Activated T-cell treated with anti-CD3 and anti-CD28 coated beads, Interleukin-2, amount 50 U/mL, for 1 hour (primary cell): ENCODE results near the gene ZNF804B.

Source experiments
- DNase-seq: peaks from one replicate; pipeline ENCODE4 v3.0.0-alpha.2; 2020

The ZNF804B gene

DNA sequence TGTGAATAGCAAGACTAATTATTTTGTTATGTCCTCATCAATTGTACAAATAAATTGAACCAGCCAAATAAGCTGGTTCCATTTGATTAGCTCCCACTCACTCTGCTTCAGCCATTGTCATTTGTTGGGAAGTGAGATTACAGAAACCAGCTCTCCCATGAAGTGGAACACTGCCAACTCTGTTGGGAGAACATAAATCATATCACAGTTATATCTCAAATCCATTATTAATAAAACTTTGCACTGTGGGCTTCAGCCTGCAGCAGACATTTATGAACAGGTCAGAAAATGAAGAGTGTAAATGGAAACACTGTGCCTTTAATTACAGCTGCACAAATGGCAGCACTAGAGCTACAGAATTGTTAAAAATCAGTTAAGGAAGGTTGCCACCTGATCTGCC, 82.7 kb downstream of the ZNF804B start:
- no peak for DNase-seq

DNA sequence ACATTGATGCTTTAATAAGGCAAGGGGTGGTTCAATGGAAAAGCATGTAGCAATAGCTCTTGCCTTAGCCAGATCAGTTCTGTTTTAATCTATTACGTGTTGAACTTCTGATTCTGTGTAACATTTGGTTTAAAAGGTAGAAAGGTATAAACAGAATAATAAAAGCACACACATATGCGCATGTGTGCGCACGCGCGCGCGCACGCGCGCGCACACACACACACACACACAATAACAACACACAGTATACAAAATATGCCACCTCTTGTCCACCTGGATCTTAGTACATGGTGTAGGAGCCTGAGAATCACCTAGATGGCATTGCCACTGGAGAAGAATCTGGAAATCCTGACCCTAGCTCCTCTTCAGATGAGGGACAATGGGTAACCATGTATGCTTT, 85.6 kb downstream of the ZNF804B start:
- no peak for DNase-seq

DNA sequence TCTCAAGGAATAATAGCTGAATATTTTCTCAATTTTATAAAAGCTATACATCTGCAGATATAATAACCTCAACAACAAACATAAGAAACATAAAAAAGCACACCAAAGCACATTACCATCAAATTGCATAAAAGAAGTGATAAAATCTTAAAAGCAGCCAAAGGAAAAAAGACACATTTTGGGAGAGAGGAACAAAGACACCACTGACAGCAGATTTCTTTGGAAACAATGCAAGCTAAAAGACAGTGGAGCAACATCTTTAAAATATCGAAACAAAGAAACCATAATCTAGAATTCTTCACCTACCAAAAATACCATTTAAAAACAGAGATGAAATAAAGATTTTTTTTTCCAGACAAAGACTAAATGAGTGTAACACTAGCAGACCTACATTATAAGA, 91.7 kb downstream of the ZNF804B start:
- DNase-seq, result no peak

DNA sequence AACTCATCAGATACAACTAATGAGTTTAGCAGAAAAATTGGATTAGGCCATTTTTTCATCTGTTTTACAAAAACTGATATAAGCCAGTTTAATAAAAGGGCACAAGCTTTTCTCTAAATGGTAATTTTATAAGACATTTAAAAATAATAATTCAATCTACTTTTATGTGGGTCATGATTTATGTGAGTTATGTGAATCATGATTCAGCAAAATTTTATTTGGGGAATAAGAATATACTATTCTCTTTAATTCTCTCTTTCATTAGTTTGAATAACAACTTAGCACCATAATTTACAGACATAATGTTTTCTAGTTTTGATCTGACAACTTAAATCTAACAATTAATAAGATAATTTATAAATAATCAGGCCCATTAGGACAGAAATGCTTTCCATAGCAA, 99.8 kb downstream of the ZNF804B start:
- DNase-seq, result no peak

DNA sequence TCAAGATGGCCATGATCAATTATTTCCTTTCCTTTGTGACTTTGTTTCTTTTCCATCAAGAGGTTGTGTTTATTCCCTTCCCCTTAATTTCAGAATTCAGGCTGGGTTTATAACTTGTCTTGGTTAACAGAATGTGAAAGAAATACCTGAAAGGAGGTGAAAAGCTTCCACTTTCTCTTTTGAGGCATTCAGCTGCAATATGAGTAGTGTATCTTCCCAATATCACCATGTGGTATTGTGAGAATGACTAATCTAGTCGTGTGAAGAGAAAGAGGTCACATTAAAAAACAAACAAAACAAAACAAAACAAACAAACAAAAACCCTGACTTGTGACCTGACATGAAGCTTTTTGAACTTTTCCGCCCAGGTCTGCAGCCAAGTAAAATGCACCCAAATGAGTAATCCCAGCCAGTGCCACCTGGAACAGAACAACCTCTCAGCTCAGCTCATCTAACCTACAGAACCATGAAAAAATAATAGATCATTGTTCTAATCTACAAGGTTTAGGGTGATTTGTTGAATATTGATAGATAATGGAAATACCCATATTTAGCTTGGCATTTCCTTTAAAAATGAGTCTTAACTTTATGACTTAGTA, 106.9 kb downstream of the ZNF804B start:
- DNase-seq, result no peak

DNA sequence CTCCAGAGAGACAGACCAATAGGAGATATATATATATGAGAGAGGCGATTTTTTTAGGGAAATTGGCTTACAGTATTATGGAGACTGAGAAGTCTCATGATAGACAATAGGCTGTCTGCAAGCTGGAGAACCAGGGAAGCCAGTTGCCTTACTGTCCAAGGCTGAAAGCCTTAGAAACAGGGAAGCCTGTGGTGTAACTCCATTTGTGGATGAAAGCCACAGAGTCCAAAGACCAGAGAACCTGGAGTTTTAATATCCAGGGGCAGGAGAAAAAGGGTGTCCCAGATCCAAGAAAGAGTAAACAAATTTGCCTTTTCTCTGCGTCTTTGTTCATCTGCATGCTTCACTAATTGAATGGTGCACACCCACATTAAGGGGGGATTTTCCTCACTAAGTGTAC, 107.7 kb downstream of the ZNF804B start:
- no peak for DNase-seq

DNA sequence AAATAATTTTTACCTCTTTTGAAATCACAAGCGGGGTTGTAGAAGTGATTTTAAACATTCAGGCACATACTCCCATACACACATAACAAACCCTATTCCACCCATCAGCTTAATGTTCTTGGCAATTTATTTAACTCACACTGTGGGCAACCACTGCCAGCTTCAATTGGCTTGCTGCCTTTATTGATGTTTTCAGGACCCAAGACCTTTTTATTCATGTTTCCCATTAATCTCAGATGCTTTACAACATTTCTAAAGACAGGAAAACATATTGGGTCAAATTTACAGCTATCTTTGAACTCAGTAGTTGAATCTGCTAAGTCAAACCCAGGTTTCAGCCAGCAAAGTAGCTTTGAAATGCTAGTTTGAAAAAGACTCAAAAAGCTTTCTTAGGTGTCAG, 109.0 kb downstream of the ZNF804B start:
- no peak for DNase-seq

DNA sequence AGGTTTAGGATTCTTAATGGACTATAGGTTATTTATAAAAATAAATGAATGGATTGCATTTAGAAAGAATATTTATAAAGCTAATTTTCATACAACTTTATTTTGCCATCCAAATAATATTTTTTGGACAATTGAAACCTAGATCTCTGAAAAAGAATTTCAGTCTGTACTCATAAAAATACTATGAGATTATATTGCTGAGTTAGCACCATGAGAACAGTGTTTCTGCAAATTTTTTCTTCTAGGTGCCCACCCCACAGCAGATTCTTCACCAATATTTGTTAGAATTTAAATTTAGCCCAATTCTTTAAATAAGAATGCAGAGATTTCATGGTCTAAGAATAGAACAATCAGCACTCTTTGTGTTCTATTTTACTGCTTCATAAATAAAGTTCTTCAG, 121.6 kb downstream of the ZNF804B start:
- no peak for DNase-seq

DNA sequence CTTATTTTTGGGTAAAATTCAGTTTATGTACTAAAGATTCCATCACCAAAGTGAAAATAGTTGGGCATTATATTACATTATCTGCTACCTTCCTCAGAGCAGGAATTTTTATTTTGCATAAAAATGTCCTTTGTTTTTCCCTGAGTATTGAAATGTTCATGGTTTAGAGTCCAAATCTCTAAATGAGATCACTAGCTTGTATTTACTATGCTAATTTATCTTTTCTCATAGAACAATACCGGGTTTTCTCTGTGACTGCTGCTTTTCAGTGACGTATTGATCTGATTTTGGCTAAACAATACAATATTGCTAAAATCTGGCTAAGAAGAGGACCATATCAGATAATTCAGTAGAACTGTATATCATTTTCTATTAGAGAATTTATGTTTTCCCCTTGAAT, 125.6 kb downstream of the ZNF804B start:
- no peak for DNase-seq

DNA sequence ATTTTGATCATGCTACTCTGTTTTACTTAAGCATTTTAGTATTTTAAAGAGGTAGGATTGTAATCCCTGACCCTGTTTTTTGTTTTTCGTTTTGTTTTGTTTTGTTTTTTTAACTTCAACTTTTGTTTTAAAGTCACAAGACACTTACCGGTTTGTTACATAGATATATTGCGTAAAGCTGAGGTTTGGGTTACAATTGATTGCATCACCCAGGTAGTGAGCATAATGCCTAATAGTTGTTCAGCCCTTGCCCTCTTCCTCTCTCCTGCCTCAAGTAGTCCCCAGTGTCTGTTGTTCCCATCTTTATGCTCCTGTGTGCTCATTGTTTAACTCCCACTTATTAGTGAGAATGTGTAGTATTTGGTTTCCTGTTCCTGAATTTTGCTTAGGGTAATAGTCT, 129.2 kb downstream of the ZNF804B start:
- no peak for DNase-seq

DNA sequence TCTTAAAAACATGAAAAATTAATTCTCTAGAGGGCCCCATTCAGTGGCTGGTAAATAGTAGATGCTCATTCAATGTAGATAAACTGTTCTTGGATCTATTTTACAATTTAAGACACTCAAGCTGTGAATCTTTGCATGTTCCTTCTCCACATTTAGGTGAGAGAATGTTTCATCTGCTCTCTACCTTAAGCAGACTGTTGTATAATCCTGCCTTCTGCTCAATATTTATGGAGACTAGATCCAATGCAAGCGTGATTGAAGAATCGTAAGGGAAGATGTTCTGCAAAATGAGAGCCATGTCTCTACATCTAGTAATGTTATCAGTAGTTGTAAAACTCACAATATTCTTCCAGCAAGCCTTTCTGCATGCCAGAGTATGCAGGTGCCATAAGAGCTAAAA, 151.0 kb downstream of the ZNF804B start:
- DNase-seq, result no peak

DNA sequence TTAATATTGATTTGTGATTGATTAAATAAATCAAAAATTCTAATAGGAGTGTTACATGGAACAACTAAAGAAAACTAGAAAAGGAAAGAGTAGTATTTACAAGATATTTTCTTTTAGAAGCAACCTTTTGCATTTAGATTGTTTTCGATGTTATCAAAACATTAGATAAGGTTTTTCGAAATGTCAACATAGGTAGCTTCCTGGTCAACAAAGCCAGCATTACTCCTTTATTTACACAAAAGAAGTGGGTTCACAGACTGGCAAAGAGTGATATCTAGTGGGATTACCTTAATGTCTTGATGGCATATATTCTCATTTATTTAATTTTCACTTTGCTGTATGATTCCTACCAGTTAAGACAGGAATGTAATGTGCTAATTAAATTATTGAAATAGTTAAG, 153.4 kb downstream of the ZNF804B start:
- no peak for DNase-seq

DNA sequence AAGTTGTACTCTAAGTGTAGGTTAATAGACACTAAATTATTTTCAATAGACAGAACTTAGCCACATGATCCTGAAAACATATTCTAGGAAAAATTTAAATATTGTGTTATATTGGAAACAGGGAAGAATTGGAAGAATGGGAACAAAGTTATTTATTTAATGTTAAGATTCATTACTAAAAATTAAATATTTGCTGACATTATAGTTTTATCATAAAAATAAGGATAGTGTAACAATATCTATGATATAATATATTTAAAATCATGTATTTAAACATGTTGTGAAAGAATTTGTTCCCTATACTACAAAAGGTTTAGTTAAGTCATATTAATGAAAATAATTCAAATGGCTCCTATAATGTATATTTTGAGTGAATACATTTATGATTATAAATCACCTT, 156.1 kb downstream of the ZNF804B start:
- no peak for DNase-seq

DNA sequence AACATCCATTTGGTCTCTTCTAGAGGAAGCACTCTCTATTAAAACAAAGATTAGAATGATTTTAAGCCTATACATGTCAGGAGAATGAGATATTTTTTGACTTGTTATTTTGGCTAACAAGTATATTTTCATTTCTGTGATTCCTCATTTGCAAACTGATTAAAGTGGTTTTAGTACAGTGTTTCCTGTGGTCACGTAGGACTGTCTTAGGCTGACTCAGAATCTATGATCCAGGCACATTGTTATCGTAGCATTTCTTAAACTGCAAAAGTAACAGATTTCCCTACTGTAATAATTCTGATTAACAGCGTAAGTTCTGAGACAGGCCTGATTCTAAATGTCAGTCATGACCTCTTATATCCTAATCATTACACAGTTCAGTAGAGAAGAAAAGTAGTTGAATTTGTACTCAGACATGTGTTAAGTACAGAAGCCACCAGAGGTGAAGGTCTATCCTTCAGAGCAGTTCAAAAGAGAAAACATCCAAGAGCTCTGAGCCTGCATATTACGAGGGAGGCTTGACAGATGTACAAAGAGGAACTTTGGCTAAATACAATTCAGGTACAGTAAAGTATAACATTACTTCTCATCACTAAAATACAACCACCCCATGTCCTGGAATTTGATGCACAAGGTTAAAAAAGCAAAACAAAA, 160.1 kb downstream of the ZNF804B start:
- no peak for DNase-seq

DNA sequence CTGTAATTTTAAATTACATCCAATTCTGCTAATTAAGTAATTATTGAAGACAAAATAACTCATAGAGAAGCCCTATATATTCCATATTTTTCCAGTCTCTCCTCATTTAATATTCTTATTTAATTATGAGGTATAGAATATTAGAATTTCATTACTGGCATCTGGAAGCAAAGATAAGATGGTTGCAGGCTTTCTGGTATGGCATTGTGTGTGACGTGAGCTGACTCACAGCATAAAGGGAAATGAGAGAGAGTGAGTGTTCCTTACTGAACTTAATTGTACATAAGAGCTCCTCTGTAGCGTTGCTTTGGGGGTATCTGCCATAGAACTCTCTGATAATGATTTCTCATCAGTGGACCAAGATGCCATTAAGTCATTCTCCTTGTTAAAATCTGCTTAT, 163.4 kb downstream of the ZNF804B start:
- DNase-seq, result no peak

DNA sequence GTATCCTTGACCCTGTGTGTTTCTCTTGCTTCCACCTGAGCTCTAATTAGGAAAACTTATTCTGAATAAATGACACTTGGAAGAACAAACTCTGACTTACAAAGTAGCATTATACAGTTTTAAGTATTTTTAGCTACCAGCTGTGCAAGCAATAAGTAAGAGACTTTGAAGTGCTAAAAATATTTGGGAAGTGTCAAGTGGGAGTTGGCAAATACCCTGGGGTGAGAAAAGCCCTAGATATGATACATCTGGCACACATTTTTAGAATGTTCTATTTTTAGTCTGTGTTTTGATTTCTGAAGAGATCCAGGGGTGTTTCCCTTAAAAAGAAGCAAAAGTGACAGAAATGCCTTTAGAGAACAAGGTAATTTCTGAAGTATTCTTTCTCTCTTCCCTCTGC, 168.8 kb downstream of the ZNF804B start:
- no peak for DNase-seq

DNA sequence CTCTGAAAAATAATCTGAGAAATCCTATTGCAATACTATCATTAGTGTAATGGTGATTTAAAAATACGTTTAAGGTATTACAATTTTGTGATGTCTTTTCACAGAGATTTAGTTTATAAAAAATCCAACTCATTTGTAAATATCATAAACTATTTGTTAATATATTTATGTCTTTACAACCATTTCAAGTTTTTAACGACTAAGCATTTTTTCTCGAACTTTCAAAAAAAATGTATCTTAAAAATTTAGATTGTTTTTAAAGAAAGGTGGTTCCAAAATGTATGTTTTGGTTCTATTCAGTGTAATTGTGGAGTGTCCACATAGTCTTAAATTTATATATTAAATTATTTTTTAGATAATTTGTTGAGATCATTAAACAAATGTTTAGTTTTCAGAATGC, 170.2 kb downstream of the ZNF804B start:
- no peak for DNase-seq

DNA sequence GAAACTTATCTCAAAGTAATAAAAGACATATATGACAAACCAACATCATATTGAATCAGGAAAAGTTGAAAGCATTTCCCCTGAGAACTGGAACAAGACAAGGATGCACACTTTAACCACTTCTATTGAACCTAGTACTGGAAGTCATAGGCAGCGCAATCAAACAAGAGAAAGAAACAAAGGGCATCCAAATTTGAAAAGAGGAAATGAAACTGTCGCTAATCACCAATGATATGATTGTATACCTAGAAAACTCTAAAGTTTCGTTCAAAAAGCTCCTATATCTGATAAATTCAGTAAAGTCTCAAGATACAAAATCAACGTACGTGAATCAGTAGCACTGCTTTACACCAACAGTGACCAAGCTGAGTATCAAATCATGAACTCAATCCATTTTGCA, 173.8 kb downstream of the ZNF804B start:
- no peak for DNase-seq

DNA sequence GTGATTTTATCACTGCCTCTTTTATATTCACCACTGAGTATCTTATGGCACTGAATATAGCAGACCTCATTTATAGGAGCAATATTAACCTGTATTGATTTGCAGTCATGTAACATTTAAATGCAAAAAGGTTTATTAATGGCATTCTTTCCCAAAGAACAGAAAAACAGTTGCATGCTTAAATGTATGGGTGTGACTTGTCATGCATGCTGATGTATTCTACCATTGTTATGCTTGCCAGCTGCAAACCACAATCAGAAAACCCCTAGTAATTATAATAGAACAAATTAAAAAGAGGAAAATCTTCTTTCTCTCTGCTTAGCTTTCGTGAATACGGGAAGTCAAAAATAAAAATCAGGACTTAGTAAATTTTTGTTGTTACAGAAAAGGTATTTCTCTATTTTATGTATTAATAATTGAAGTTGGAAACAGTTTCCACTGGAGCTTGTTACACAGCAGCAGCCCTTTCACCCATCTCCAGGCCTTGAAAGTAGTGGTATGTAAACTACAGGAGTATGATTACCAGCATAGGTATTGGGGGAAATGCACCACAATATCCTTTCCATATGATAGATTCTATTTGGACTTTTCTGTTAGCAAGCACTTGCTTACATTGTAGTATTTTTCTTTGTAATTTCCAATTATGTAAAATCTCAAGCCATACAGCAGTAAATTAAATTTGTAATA, 183.5 kb downstream of the ZNF804B start:
- DNase-seq, result no peak

DNA sequence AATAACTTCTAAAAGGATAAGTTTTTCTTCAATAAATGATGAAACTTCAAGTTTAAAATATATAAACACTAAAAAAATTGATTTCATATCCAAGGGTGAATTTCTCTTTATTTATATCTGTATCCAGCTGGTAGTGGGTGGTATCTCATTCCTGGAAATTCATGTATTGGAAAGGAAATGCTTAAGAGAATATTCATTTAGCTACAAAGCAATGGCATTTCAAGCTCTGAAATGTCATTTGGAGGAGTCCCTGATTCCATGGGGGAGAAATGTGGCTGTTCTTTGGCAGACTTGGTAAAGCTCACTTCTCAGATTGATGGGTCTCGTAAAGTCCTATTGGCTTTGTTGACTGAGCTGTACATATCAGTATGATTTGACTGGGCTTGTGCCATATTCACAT, 192.3 kb downstream of the ZNF804B start:
- DNase-seq, result no peak

DNA sequence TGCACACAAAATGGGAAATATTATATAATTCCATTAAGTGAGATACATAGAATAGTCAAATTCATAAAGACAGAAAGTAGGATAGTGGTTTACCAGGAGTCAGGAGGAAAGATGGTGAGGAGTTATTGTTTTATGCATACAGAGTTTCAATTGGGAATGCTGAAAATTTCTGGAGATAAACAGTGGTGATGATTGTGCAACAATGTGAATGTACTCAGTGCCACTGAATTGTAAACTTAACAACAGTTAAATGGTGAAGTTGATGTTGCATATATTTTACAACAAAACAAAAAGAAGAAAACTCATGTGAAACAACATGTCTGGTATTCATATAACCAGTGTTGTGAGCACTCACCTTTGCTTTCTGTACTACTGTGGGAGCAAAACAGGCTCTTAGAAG, 204.9 kb downstream of the ZNF804B start:
- DNase-seq, result no peak

DNA sequence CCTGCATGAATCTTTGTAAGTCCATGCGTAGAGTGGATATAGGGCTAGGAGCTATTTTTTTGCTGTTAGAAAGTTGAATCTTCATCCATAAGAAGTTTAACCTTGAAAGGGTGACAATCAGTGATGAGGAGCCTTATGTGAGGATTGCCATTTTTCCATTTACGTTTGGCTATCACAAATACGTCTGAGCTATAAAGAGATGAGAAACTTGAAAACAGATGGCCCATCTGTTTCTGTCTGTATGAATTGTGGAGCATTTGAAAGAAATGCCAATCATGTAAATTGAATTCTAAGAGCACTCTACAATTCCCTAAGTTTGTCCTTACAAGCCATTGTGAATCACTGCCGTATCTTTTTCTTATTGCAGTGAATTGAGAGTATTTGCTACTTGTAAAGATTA, 205.9 kb downstream of the ZNF804B start:
- no peak for DNase-seq

DNA sequence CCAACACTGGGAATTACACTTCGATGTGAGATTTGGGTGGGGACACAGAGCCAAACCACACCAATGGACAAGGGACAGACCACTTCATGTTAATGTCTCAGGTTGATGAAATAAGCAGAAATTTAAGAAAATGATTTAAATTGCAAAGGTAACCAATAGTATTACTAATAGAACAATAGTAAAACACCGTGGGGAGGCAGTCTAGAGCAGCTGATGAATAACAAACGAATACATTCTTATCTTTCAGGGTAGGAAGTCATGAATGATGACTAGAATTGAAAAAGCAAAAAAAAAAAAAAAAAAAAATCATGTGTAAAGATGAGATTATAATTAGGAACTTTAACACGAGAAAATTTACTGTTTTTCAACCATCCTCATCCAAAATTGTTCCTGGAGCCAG, 207.9 kb downstream of the ZNF804B start:
- DNase-seq, result no peak

DNA sequence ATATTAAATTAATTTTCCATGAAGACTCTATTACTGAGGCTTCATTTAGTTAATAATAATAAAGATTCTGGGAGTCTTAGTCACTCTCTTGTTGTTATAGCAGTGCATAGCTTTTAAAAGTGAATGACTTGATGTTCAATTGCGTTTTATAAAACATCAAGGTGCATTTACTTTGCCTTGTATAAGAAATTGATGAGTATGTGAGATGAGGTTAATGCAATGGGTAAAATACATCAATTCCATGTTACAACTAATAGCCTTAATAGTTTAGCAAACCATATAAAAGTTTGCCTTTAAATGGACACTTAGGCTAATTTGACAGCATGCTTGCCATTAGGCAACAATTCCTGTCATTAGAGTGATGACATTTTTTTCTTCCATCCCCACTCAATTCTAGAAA, 209.7 kb downstream of the ZNF804B start:
- DNase-seq, result no peak

DNA sequence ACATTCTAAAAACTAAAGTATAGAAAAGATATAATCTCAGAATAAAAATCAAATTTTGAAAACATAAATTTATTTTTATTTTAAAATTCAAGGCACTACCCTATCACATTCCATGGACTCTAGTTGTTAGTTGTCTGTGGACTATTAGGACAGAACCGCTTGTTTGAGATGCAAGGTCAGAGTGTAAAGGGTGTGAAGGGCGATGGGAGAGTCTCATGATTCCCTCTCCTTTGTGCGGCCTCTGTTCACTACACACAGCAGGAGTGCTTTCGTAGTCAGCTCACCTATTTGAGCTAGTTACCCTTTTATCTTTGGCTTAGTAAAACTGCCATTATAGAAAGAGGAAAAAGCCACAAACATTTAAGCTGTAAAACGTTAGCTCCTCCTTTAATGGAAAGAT, 225.8 kb downstream of the ZNF804B start:
- no peak for DNase-seq
